Liver (tissue), 9 donors: ENCODE results near the gene NYNRIN. TPM values are rescaled to one million over a fixed set of nuclear protein-coding genes. Genes with fewer than 3 reads are reported as not detected.

Experiments used
- DNase-seq: peaks from one replicate; pipeline ENCODE4 v3.0.0-alpha.2; 2017; ENCODE audit warnings: low spot score
- H3K27ac ChIP-seq, 2 donors: one replicate each; pipeline ENCODE4 v1.7.0; 2013; ENCODE audit warnings: inconsistent platforms in 2 of 2, low read length in 2 of 2, control low read depth in 1 of 2, low read depth in 1 of 2, mild to moderate bottlenecking in 1 of 2
- H3K27me3 ChIP-seq, 4 donors: one replicate each; pipeline versions ENCODE4 v1.6.1 to v1.7.0; 2013; ENCODE audit warnings: low read length in 3 of 4, inconsistent platforms in 1 of 4, mild to moderate bottlenecking in 1 of 4, moderate library complexity in 1 of 4; ENCODE audit not compliant: control insufficient read depth in 4 of 4, insufficient read depth in 4 of 4
- H3K36me3 ChIP-seq, 4 donors: one replicate each; pipeline versions ENCODE4 v1.6.1 to v1.7.0; 2013; ENCODE audit warnings: low read length in 3 of 4, mild to moderate bottlenecking in 3 of 4, low read depth in 1 of 4, moderate library complexity in 1 of 4; ENCODE audit not compliant: control insufficient read depth in 4 of 4, insufficient read depth in 3 of 4
- H3K4me1 ChIP-seq, 4 donors: one replicate each; pipeline versions ENCODE4 v1.6.1 to v1.7.0; 2013; ENCODE audit warnings: low read length in 3 of 4, mild to moderate bottlenecking in 3 of 4, moderate library complexity in 1 of 4; ENCODE audit not compliant: control insufficient read depth in 4 of 4, insufficient read depth in 4 of 4
- H3K4me3 ChIP-seq, 3 donors: one replicate each; pipeline versions ENCODE4 v1.6.1 to v1.7.0; 2013; ENCODE audit warnings: low read length in 3 of 3, control low read depth in 1 of 3, low read depth in 1 of 3, mild to moderate bottlenecking in 1 of 3
- H3K9ac ChIP-seq, 2 donors: one replicate each; pipeline ENCODE4 v1.7.0; 2013; ENCODE audit warnings: low read length in 2 of 2, mild to moderate bottlenecking in 2 of 2, moderate library complexity in 2 of 2, control low read depth in 1 of 2, low read depth in 1 of 2
- H3K9me3 ChIP-seq, 4 donors: one replicate each; pipeline versions ENCODE4 v1.6.1 to v1.7.0; 2013; ENCODE audit warnings: low read length in 3 of 4; ENCODE audit not compliant: control insufficient read depth in 4 of 4
- FOXA1 ChIP-seq: IDR thresholded peaks from 2 replicates; pipeline ENCODE4 v1.6.1; 2016; ENCODE audit warnings: antibody characterized with exemption
- FOXA2 ChIP-seq: IDR thresholded peaks from 2 replicates; pipeline ENCODE4 v1.6.1; 2016; ENCODE audit warnings: antibody characterized with exemption
- GABPA ChIP-seq, 2 donors: IDR thresholded peaks in 1 of 2; conservative IDR thresholded peaks in 1 of 2; 2 replicates each; pipeline ENCODE4 v1.6.1; 2016; ENCODE audit warnings: antibody characterized with exemption in 2 of 2, mild to moderate bottlenecking in 1 of 2, moderate library complexity in 1 of 2
- HNF4A ChIP-seq, 2 donors: conservative IDR thresholded peaks; 2 replicates each; pipeline ENCODE4 v1.6.1; 2016; ENCODE audit warnings: antibody characterized with exemption in 2 of 2, mild to moderate bottlenecking in 2 of 2
- JUND ChIP-seq, 2 donors: IDR thresholded peaks; 2 replicates each; pipeline ENCODE4 v1.6.1; 2016; ENCODE audit warnings: antibody characterized with exemption in 2 of 2
- NR2F2 ChIP-seq: IDR thresholded peaks from 2 replicates; pipeline ENCODE4 v1.6.1; 2016; ENCODE audit warnings: antibody characterized with exemption
- RXRA ChIP-seq, 2 donors: IDR thresholded peaks; 2 replicates each; pipeline ENCODE4 v1.6.1; 2017 to 2018; ENCODE audit warnings: antibody characterized with exemption in 2 of 2, mild to moderate bottlenecking in 1 of 2
- SP1 ChIP-seq: IDR thresholded peaks from 2 replicates; pipeline ENCODE4 v1.6.1; 2018; ENCODE audit warnings: antibody characterized with exemption, mild to moderate bottlenecking
- YY1 ChIP-seq: IDR thresholded peaks from 2 replicates; pipeline ENCODE4 v1.6.1; 2016; ENCODE audit warnings: antibody characterized with exemption, mild to moderate bottlenecking
- WGBS: extraction: QIAGEN DNeasy Blood & Tissue Kit; methylation state at CpG from one replicate; pipeline ENCODE4 v1.1.7; 2013; 5-methylcytosine and 5-hydroxymethylcytosine counted together
- polyA plus RNA-seq, 2 donors: library from polyadenylated mRNA; stranded (reverse) in 1 of 2; unstranded in 1 of 2; fragments of 200-250 nt in 1 of 2; fragments of >200 nt in 1 of 2; fragmentation: Nextera tagmentation in 1 of 2; extraction: Ambion mirVana in 1 of 2; gene quantifications; one replicate each; pipeline versions ENCODE4 v1.2.1 to v1.2.3, GENCODE V29; 2013 to 2015
- total RNA-seq, 2 donors: library from RNA; depleted of rRNA; stranded (reverse); fragments of >200 nt; gene quantifications; one replicate each; pipeline ENCODE4 v1.2.3, GENCODE V29; 2014
- TF ChIP-seq, protein P1 (sequence below): IDR thresholded peaks from 2 replicates; pipeline ENCODE4 v1.6.1; 2016; ENCODE audit warnings: antibody characterized with exemption
- TF ChIP-seq, protein P2 (sequence below): IDR thresholded peaks from 2 replicates; pipeline ENCODE4 v1.6.1; 2016; ENCODE audit warnings: antibody characterized with exemption
- TF ChIP-seq, protein P3 (sequence below): IDR thresholded peaks from 2 replicates; pipeline ENCODE4 v1.6.1; 2016; ENCODE audit warnings: antibody characterized with exemption, mild to moderate bottlenecking
- TF ChIP-seq, protein P4 (sequence below): fragments of 150-350 bp; IDR thresholded peaks from 2 replicates; pipeline ENCODE4 v1.5.1; 2017; ENCODE audit warnings: improper control_type of control experiment, low read depth, low read length; ENCODE audit not compliant: missing input control
- donor health status: healthy.
- donor health status: healthy.
- donor health status: healthy.
- donor health status: healthy.
- donor health status: healthy.

The NYNRIN gene
- total RNA-seq (10 to 100 TPM in 1 of 2 donors, 1 to 10 TPM in 1; 2.5 to 11.0 TPM), polyA plus RNA-seq (under 1 TPM; 0.89 to 0.99 TPM)

DNA sequence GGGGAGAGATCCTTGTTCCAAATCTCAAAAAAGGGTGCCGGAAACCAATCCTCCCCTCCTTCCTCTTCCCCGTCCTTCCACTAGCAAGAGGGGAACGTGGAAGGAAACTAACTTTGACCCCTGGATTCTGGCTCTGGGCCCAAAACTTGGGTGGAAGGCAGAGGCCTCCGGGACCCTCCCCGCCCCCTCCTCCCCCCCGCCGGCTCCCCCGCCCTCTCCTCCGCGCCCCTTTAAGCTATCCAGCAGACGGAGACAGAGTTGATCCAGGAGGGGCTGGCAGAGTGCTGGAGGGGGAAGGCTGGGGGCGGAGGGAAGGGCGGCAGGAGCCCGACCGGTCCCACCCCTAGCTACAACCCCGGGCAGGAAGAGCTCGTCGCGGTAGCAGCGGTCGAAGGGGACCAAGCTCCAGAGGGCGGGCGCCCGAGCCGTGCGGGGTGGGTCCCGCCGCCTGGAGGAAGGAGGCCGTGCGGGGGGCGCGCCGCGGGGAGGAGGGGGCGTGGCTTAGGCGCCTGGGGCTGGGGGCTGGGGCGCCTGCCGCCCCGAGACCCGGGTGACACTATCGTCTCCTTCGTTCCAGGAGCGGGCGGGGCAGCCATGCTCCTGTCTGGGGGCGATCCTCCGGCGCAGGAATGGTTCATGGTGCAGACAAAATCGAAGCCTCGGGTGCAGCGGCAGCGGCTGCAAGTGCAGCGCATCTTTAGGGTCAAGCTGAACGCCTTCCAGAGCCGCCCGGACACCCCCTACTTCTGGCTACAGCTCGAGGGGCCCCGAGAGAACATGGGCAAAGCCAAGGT, at the start of gene NYNRIN:
NYNRIN (plus strand) TSS at position 351 of the 794 bp plus-strand sequence; CDS start at position 595, 244 bp downstream.
- peak; percentile 59 for DNase-seq
- TF ChIP-seq FOXA2 (no peak), RXRA (IDR thresholded peaks at IDR 0.05) (no peak), YY1 (no peak), JUND (IDR thresholded peaks at IDR 0.05) (no peak), FOXA1 (no peak), NR2F2 (no peak)
- TF ChIP-seq, protein P1, sequence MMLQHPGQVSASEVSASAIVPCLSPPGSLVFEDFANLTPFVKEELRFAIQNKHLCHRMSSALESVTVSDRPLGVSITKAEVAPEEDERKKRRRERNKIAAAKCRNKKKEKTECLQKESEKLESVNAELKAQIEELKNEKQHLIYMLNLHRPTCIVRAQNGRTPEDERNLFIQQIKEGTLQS = no peak
- peaks cover 3 to 39% (median 28%) of the 10 kb centered on the region in 4 donors for H3K4me1 ChIP-seq

DNA sequence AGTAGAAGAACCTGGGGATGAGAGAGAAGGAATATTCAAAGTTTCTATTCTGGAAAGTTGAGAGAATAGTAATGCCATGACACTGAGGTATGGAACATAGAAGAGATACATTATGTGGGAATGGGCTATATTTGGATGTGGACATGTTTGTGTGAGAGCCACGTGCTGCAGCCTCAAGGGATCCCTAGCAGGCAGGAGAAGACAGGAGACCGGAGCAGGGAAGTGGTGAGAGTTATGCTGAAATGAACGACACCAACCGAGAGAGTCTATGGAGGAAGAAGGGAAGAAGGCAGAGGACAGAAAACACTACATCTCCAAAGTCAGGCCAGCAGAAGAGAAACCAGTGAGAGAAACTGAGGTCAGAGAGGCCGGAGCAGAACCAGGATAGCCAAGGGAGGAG, 49.1 kb upstream of the NYNRIN start:
- Histone ChIP-seq H3K4me3 (no peak overlapping the region), H3K9me3 (no peaks in the 10 kb centered on the region)

More for the DNA sequence above, at the start of gene NYNRIN:
- H3K4me3 ChIP-seq = peak within 1 kb of the TSS; percentile 50 to 58 (median 53)
- peak within 1 kb of the TSS; percentile 36 to 45 for H3K27ac ChIP-seq
- H3K9me3 ChIP-seq = no peaks in the 10 kb centered on the region
- no peaks in the 10 kb centered on the region for H3K27me3 ChIP-seq
- H3K36me3 ChIP-seq = no peaks in the 10 kb centered on the region
- 5% methylated on average over 57 of the region's 57 CpGs for WGBS
- peak within 1 kb of the TSS; percentile 3 to 10 for H3K9ac ChIP-seq

More for the DNA sequence above, 49.1 kb upstream of the NYNRIN start:
- TF ChIP-seq RXRA (IDR thresholded peaks at IDR 0.05) = no peak
- no peak for TF ChIP-seq HNF4A (conservative IDR thresholded peaks at IDR 0.05)
- no peak for TF ChIP-seq FOXA2
- TF ChIP-seq, protein P2, sequence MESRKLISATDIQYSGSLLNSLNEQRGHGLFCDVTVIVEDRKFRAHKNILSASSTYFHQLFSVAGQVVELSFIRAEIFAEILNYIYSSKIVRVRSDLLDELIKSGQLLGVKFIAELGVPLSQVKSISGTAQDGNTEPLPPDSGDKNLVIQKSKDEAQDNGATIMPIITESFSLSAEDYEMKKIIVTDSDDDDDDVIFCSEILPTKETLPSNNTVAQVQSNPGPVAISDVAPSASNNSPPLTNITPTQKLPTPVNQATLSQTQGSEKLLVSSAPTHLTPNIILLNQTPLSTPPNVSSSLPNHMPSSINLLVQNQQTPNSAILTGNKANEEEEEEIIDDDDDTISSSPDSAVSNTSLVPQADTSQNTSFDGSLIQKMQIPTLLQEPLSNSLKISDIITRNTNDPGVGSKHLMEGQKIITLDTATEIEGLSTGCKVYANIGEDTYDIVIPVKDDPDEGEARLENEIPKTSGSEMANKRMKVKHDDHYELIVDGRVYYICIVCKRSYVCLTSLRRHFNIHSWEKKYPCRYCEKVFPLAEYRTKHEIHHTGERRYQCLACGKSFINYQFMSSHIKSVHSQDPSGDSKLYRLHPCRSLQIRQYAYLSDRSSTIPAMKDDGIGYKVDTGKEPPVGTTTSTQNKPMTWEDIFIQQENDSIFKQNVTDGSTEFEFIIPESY = no peak
- TF ChIP-seq, protein P3, sequence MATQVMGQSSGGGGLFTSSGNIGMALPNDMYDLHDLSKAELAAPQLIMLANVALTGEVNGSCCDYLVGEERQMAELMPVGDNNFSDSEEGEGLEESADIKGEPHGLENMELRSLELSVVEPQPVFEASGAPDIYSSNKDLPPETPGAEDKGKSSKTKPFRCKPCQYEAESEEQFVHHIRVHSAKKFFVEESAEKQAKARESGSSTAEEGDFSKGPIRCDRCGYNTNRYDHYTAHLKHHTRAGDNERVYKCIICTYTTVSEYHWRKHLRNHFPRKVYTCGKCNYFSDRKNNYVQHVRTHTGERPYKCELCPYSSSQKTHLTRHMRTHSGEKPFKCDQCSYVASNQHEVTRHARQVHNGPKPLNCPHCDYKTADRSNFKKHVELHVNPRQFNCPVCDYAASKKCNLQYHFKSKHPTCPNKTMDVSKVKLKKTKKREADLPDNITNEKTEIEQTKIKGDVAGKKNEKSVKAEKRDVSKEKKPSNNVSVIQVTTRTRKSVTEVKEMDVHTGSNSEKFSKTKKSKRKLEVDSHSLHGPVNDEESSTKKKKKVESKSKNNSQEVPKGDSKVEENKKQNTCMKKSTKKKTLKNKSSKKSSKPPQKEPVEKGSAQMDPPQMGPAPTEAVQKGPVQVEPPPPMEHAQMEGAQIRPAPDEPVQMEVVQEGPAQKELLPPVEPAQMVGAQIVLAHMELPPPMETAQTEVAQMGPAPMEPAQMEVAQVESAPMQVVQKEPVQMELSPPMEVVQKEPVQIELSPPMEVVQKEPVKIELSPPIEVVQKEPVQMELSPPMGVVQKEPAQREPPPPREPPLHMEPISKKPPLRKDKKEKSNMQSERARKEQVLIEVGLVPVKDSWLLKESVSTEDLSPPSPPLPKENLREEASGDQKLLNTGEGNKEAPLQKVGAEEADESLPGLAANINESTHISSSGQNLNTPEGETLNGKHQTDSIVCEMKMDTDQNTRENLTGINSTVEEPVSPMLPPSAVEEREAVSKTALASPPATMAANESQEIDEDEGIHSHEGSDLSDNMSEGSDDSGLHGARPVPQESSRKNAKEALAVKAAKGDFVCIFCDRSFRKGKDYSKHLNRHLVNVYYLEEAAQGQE = no peak
- TF ChIP-seq SP1 = no peak
- no peak for TF ChIP-seq GABPA (IDR thresholded peaks at IDR 0.05 in 1 of 2, conservative IDR thresholded peaks at IDR 0.05 in 1 of 2)
- TF ChIP-seq, protein P4, sequence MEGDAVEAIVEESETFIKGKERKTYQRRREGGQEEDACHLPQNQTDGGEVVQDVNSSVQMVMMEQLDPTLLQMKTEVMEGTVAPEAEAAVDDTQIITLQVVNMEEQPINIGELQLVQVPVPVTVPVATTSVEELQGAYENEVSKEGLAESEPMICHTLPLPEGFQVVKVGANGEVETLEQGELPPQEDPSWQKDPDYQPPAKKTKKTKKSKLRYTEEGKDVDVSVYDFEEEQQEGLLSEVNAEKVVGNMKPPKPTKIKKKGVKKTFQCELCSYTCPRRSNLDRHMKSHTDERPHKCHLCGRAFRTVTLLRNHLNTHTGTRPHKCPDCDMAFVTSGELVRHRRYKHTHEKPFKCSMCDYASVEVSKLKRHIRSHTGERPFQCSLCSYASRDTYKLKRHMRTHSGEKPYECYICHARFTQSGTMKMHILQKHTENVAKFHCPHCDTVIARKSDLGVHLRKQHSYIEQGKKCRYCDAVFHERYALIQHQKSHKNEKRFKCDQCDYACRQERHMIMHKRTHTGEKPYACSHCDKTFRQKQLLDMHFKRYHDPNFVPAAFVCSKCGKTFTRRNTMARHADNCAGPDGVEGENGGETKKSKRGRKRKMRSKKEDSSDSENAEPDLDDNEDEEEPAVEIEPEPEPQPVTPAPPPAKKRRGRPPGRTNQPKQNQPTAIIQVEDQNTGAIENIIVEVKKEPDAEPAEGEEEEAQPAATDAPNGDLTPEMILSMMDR = no peak
- DNase-seq = no peak
- Histone ChIP-seq H3K4me1 (peaks cover 0 to 6% (median 2%) of the 10 kb centered on the region in 4 donors), H3K9ac (no peak overlapping the region), H3K27ac (no peak overlapping the region), H3K36me3 (no peaks in the 10 kb centered on the region), H3K27me3 (no peaks in the 10 kb centered on the region)
- 88% methylated on average over 5 of the region's 5 CpGs for WGBS
